Vagina (tissue), 2 donors: Measurements from ENCODE around the gene SUSD1. TPM values are rescaled to one million over a fixed set of nuclear protein-coding genes. Genes with fewer than 3 reads are reported as not detected.
A peak's percentile ranks its signal among the peaks of the same experiment; 100 is the strongest.

ENCODE experiments used
- DNase-seq, 2 donors: peaks; one replicate each; pipeline ENCODE4 v3.0.0-alpha.2; 2017; ENCODE audit errors: extremely low spot score in 2 of 2
- H3K27ac ChIP-seq: fragments of 200-600 bp; sonication (generic); one replicate; pipeline ENCODE4 v1.5.1; 2019
- H3K27me3 ChIP-seq: fragments of 200-600 bp; sonication (generic); one replicate; pipeline ENCODE4 v1.5.1; 2019
- H3K36me3 ChIP-seq, 2 donors: fragments of 200-600 bp; sonication (generic); one replicate each; pipeline ENCODE4 v1.5.1; 2017 to 2019
- H3K4me1 ChIP-seq: fragments of 200-600 bp; sonication (generic); one replicate; pipeline ENCODE4 v1.5.1; 2019
- H3K4me3 ChIP-seq, 2 donors: fragments of 200-600 bp; sonication (generic); 1 replicate in 1 of 2; 2 replicates in 1 of 2; pipeline ENCODE4 v1.5.1; 2016 to 2019
- H3K9me3 ChIP-seq: fragments of 200-600 bp; sonication (generic); one replicate; pipeline ENCODE4 v1.5.1; 2019
- CTCF ChIP-seq, 3 experiments: fragments of 450-650 bp in 2 of 3; fragments of 200-600 bp in 1 of 3; sonication (generic) in 1 of 3; IDR thresholded peaks; one replicate each; pipeline ENCODE4 v1.5.1; 2017 to 2019; ENCODE audit warnings: antibody characterized with exemption in 3 of 3, mild to moderate bottlenecking in 2 of 3, moderate library complexity in 2 of 3
- POLR2A ChIP-seq, 2 donors: fragments of 450-650 bp; IDR thresholded peaks; one replicate each; pipeline ENCODE4 v1.6.1; 2017; ENCODE audit warnings: antibody characterized with exemption in 2 of 2, mild to moderate bottlenecking in 2 of 2, moderate library complexity in 2 of 2
- POLR2AphosphoS5 ChIP-seq, 2 donors: sonication (generic); formaldehyde crosslinking; IDR thresholded peaks; one replicate each; pipeline ENCODE4 v1.9.0; 2017; ENCODE audit warnings: antibody characterized with exemption in 2 of 2, mild to moderate bottlenecking in 2 of 2, low read depth in 1 of 2; ENCODE audit not compliant: insufficient read depth in 1 of 2
- intact Hi-C: fragments of 100-400 bp; cut with DNase I; formaldehyde crosslinking; loops from one replicate; pipeline ENCODE4 v1.15.1; 2023
- total RNA-seq: library from RNA; depleted of rRNA; stranded (reverse); fragments of >200 nt; gene quantifications from one replicate; pipeline ENCODE4 v1.2.3, GENCODE V29; 2016

The SUSD1 gene
- total RNA-seq, 1 donor from 2014 or later = 10.8 TPM

DNA sequence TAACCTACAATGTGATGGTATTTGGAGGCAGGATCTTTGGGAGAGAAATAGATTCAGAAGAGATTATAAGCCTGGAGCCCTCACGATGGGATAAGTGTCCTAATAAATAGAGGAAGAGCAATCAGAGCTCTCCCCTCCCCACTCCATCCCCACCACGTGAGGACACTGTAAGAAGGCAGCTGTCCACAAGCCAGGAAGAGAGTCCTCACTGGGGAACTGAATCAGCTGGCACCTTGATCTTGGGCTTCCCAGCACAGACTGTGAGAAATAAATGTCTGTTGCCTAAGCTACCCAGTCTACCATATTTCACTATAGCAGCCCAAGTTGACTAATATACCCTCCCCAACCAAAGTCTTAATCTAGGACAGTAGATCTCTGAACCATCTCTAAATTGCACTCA is 118.1 kb downstream of the SUSD1 start:
- no peak for DNase-seq
- H3K27me3 ChIP-seq = no peaks in the 10 kb centered on the region
- H3K4me1 ChIP-seq = peaks cover 36% of the 10 kb centered on the region
- no peaks in the 10 kb centered on the region for H3K36me3 ChIP-seq
- TF ChIP-seq POLR2AphosphoS5 (IDR thresholded peaks at IDR 0.05; ENCODE audit: insufficient read depth in 1 of 2, low read depth in 1 of 2) (no peak), CTCF (IDR thresholded peaks at IDR 0.05) (no peak), POLR2A (IDR thresholded peaks at IDR 0.05) (no peak)
- no peaks in the 10 kb centered on the region for H3K9me3 ChIP-seq
- no peak overlapping the region for H3K4me3 ChIP-seq
- H3K27ac ChIP-seq = no peak overlapping the region
- intact Hi-C loops = no loop called here

DNA sequence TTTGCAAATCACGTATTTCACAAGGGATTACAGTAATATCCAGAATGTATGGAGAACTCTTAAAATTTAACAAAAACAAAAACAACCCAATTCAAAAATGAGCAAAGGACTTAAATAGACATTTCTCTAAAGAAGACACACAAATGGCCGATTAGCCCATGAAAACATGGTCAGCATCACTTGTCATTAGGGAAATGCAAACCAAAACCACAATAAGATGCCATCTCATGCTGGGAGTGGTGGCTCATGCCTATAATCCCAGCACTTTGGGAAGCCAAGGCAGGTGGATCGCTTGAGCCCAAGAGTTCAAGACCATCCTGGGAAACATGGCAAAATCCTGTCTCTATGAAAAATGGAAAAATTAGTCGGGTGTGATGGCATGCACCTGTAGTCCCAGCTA is 120.2 kb downstream of the SUSD1 start:
- DNase-seq = no peak
- Histone ChIP-seq H3K27me3 (no peaks in the 10 kb centered on the region), H3K9me3 (no peaks in the 10 kb centered on the region), H3K36me3 (no peaks in the 10 kb centered on the region), H3K27ac (no peak overlapping the region), H3K4me3 (no peak overlapping the region), H3K4me1 (peaks cover 28% of the 10 kb centered on the region)
- intact Hi-C loops = no loop called here
- TF ChIP-seq POLR2A (IDR thresholded peaks at IDR 0.05) = no peak
- no peak for TF ChIP-seq POLR2AphosphoS5 (IDR thresholded peaks at IDR 0.05; ENCODE audit: insufficient read depth in 1 of 2, low read depth in 1 of 2)
- TF ChIP-seq CTCF (IDR thresholded peaks at IDR 0.05) = no peak

GRCh38 chr9:112051812-112052211 is 123.3 kb downstream of the SUSD1 start:
- Histone ChIP-seq H3K27ac (no peak overlapping the region), H3K9me3 (no peaks in the 10 kb centered on the region), H3K27me3 (no peaks in the 10 kb centered on the region), H3K36me3 (no peaks in the 10 kb centered on the region), H3K4me1 (peaks cover 28% of the 10 kb centered on the region), H3K4me3 (no peak overlapping the region)
- TF ChIP-seq POLR2AphosphoS5 (IDR thresholded peaks at IDR 0.05; ENCODE audit: insufficient read depth in 1 of 2, low read depth in 1 of 2) (no peak), CTCF (IDR thresholded peaks at IDR 0.05) (no peak), POLR2A (IDR thresholded peaks at IDR 0.05) (no peak)
- no peak for DNase-seq
- intact Hi-C loops = no loop called here

DNA sequence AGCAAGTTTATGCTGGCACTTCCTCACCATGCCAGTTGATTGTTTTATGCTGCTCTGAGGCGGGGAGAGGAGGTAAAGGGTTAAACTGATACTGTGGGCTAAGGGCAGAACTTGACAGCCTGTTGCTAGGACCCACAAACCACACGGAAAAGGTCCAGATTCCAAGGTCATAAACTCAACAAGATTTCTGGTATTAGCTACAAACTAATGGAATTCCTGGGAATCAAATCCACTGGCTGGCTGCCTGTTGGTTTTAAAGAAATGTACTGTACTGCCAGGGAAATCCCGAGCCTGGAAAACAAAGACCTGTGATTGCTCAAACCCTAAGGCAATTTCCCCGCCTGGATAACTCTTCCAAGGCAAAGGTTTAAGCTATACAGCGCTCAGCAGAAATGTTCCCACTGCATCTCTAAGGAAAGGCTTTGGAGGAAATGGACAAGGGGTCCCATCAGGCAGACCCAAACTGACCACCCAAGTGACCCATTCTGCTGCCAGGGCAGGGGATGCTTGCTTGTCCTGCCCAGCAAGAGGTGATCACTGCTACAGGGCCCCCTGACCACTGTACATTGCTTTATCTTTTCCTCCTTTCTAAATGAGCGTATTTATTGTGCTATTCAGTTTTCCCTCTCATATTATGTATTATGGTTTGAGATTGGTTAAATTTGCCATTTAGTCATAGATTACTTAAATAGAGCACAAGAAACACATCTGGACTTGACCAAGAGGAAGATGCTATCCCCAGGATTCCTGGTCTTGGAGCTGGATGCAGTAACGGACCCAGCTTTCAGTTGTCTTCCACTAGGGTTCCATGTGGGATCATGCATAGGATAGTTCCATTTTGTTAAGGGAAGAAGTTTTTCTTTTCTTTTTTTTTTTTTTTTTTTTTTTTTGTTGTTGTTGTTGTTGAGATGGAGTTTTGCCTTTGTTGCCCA is 124.3 kb downstream of the SUSD1 start:
- TF ChIP-seq POLR2AphosphoS5 (IDR thresholded peaks at IDR 0.05; ENCODE audit: insufficient read depth in 1 of 2, low read depth in 1 of 2) = peak in 1 of 2 donors; percentile 78
- no peak for TF ChIP-seq POLR2A (IDR thresholded peaks at IDR 0.05)
- TF ChIP-seq CTCF (IDR thresholded peaks at IDR 0.05) = no peak
- intact Hi-C loops = no loop called here
- no peaks in the 10 kb centered on the region for H3K27me3 ChIP-seq
- no peak for DNase-seq
- no peaks in the 10 kb centered on the region for H3K9me3 ChIP-seq
- no peak overlapping the region for H3K4me3 ChIP-seq
- H3K4me1 ChIP-seq = peaks cover 28% of the 10 kb centered on the region
- H3K27ac ChIP-seq = peak overlapping the region; percentile 17
- no peaks in the 10 kb centered on the region for H3K36me3 ChIP-seq
